ENCODE data around the gene PTPRG. TPM values are rescaled to one million over a fixed set of nuclear protein-coding genes. Genes with fewer than 3 reads are reported as not detected.

PTPRG gene
- total RNA-seq, 1 experiment from 2014 or later = 0.74 TPM

- no peaks in the 10 kb centered on the region for H3K36me3 ChIP-seq (ENCODE audit: control insufficient read depth, insufficient read depth, low read length)
- no peaks in the 10 kb centered on the region for H3K27me3 ChIP-seq (ENCODE audit: control insufficient read depth, insufficient read depth, low read length)
- TF ChIP-seq POLR2AphosphoS5 (IDR thresholded peaks at IDR 0.05; ENCODE audit: low read depth, low read length) = no peak
- no peak for TF ChIP-seq TCF7L2 (IDR thresholded peaks at IDR 0.05; ENCODE audit: low read depth, low read length)
- TF ChIP-seq SIN3A (IDR thresholded peaks at IDR 0.05; ENCODE audit: borderline replicate concordance, insufficient read depth, low read depth, low read length) = no peak
- TF ChIP-seq, protein P1, sequence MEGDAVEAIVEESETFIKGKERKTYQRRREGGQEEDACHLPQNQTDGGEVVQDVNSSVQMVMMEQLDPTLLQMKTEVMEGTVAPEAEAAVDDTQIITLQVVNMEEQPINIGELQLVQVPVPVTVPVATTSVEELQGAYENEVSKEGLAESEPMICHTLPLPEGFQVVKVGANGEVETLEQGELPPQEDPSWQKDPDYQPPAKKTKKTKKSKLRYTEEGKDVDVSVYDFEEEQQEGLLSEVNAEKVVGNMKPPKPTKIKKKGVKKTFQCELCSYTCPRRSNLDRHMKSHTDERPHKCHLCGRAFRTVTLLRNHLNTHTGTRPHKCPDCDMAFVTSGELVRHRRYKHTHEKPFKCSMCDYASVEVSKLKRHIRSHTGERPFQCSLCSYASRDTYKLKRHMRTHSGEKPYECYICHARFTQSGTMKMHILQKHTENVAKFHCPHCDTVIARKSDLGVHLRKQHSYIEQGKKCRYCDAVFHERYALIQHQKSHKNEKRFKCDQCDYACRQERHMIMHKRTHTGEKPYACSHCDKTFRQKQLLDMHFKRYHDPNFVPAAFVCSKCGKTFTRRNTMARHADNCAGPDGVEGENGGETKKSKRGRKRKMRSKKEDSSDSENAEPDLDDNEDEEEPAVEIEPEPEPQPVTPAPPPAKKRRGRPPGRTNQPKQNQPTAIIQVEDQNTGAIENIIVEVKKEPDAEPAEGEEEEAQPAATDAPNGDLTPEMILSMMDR (IDR thresholded peaks at IDR 0.05) = no peak
- in situ Hi-C loops (cut with HindIII; ENCODE audit: low pct_unique_long_range_greater_than_20kb, low sequenced_read_pairs) = no loop called here
- ChIA-PET POLR2A (no interaction called here), CTCF (no interaction called here)
- no TSS peak for BruUV-seq (replicated peaks)
- no peak overlapping the region for H3K27ac ChIP-seq (ENCODE audit: low read length)
- DNase-seq (ENCODE audit: low read depth, low spot score) (no peak), ATAC-seq (no peak)
- no peaks in the 10 kb centered on the region for H3K9me3 ChIP-seq (ENCODE audit: control insufficient read depth, insufficient read depth, low read depth, low read length)
- H3K4me1 ChIP-seq (ENCODE audit: control insufficient read depth, insufficient read depth, low read length) = no peaks in the 10 kb centered on the region
- no peak overlapping the region for H3K4me3 ChIP-seq (ENCODE audit: low read depth in 2 of 2, low read length in 2 of 2)
- intact Hi-C loops (cut with micrococcal nuclease; ENCODE audit: unreplicated experiment) = no loop called here
These were observed 36.5 kb downstream of the PTPRG start for GRCh38 chr3:61597906-61598305.

DNA sequence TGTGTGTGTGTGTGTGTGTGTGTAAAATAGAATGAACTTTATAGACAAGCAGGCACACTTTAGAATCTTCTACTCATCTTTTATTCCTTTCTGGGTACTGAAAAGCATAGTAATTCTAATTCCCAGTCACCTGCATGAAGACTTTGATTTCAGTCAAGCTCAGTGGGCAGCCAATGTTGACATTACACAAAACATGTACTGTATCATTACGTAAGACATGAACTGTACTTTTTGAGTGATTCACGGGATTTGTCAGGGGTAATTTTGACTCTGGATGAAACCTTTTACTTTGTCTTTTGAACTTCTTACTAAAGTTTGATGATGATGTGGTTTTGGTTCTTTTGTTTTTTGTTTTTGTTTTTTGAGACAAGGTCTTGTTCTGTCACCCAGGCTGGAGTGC lies 38.8 kb downstream of the PTPRG start:
- Histone ChIP-seq H3K27me3 (ENCODE audit: control insufficient read depth, insufficient read depth, low read length) (no peaks in the 10 kb centered on the region), H3K4me3 (ENCODE audit: low read depth in 2 of 2, low read length in 2 of 2) (no peak overlapping the region), H3K4me1 (ENCODE audit: control insufficient read depth, insufficient read depth, low read length) (no peaks in the 10 kb centered on the region), H3K27ac (ENCODE audit: low read length) (no peak overlapping the region), H3K9me3 (ENCODE audit: control insufficient read depth, insufficient read depth, low read depth, low read length) (no peaks in the 10 kb centered on the region), H3K36me3 (ENCODE audit: control insufficient read depth, insufficient read depth, low read length) (no peaks in the 10 kb centered on the region)
- TF ChIP-seq, protein P1 (IDR thresholded peaks at IDR 0.05) = no peak
- TF ChIP-seq POLR2AphosphoS5 (IDR thresholded peaks at IDR 0.05; ENCODE audit: low read depth, low read length) (no peak), TCF7L2 (IDR thresholded peaks at IDR 0.05; ENCODE audit: low read depth, low read length) (no peak), SIN3A (IDR thresholded peaks at IDR 0.05; ENCODE audit: borderline replicate concordance, insufficient read depth, low read depth, low read length) (no peak)
- TF ChIP-seq, protein P2, sequence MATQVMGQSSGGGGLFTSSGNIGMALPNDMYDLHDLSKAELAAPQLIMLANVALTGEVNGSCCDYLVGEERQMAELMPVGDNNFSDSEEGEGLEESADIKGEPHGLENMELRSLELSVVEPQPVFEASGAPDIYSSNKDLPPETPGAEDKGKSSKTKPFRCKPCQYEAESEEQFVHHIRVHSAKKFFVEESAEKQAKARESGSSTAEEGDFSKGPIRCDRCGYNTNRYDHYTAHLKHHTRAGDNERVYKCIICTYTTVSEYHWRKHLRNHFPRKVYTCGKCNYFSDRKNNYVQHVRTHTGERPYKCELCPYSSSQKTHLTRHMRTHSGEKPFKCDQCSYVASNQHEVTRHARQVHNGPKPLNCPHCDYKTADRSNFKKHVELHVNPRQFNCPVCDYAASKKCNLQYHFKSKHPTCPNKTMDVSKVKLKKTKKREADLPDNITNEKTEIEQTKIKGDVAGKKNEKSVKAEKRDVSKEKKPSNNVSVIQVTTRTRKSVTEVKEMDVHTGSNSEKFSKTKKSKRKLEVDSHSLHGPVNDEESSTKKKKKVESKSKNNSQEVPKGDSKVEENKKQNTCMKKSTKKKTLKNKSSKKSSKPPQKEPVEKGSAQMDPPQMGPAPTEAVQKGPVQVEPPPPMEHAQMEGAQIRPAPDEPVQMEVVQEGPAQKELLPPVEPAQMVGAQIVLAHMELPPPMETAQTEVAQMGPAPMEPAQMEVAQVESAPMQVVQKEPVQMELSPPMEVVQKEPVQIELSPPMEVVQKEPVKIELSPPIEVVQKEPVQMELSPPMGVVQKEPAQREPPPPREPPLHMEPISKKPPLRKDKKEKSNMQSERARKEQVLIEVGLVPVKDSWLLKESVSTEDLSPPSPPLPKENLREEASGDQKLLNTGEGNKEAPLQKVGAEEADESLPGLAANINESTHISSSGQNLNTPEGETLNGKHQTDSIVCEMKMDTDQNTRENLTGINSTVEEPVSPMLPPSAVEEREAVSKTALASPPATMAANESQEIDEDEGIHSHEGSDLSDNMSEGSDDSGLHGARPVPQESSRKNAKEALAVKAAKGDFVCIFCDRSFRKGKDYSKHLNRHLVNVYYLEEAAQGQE (IDR thresholded peaks at IDR 0.05; ENCODE audit: insufficient read depth in 1 of 2, low read depth in 2 of 2, low read length in 1 of 2) = no peak
- CTCF ChIA-PET = no interaction called here
- intact Hi-C loops (cut with micrococcal nuclease; ENCODE audit: unreplicated experiment) = no loop called here
- POLR2A ChIA-PET = no interaction called here
- ATAC-seq (no peak), DNase-seq (ENCODE audit: low read depth, low spot score) (no peak)
- no TSS peak for BruUV-seq (replicated peaks)
- in situ Hi-C loops (cut with HindIII; ENCODE audit: low pct_unique_long_range_greater_than_20kb, low sequenced_read_pairs) = no loop called here

Measured in Panc1 (cell line).